HL-60 (cell line): ENCODE measurements around the gene KCNQ5.

Source experiments
- DNase-seq, 2 experiments: peaks; one replicate each; pipeline ENCODE4 v3.0.0-alpha.2; 2010 to 2020; ENCODE audit warnings: low read depth in 1 of 2, low spot score in 1 of 2
- H3K27ac ChIP-seq: fragments of 250-450 bp; sonication (Bioruptor Pico); replicated peaks from 2 replicates; pipeline ENCODE4 v1.5.1; 2020; ENCODE audit warnings: mild to moderate bottlenecking, moderate library complexity
- H3K27me3 ChIP-seq: fragments of 250-450 bp; sonication (Bioruptor Pico); 2 replicates; pipeline ENCODE4 v1.5.1; 2021; ENCODE audit warnings: mild to moderate bottlenecking, moderate library complexity; ENCODE audit not compliant: insufficient read depth, poor library complexity, severe bottlenecking
- H3K4me3 ChIP-seq: replicated peaks from 2 replicates; pipeline ENCODE4 v1.5.1; 2011; ENCODE audit warnings: mild to moderate bottlenecking, control low read depth, low read length; ENCODE audit not compliant: insufficient read depth
- GABPA ChIP-seq: IDR thresholded peaks from 2 replicates; pipeline ENCODE4 v1.6.1; 2012; ENCODE audit warnings: low read depth
- POLR2AphosphoS5 ChIP-seq: IDR thresholded peaks from 2 replicates; pipeline ENCODE4 v1.6.1; 2012; ENCODE audit warnings: low read depth
- REST ChIP-seq: IDR thresholded peaks from 2 replicates; pipeline ENCODE4 v1.6.1; 2012; ENCODE audit warnings: low read depth; ENCODE audit not compliant: insufficient replicate concordance
- SPI1 ChIP-seq: IDR thresholded peaks from 2 replicates; pipeline ENCODE4 v1.6.1; 2012; ENCODE audit warnings: low read depth, mild to moderate bottlenecking, borderline replicate concordance
- TF ChIP-seq, protein P1 (sequence below): IDR thresholded peaks from one replicate; pipeline ENCODE4 v1.5.1; 2011; ENCODE audit warnings: low read length, control low read depth, inconsistent platforms; ENCODE audit not compliant: insufficient read depth

Gene KCNQ5

DNA sequence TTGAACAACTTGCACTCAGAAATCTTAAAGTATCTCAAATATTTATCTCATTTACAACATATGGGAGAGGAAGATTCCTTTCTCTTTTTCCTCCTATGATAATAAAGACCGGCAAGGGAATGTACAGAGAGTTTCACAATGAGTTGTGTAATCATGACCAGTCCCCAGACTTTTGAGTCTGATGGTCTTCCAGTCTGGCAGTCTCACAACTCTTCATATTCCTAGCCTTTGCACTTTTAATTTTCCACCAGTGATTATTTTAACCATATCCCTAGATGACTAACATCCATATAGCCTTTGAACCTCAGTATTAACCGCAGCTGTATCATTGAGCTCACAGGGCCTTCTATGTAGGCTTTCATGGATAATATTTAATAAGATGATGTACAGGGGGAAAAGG is 324.9 kb downstream of the KCNQ5 start:
- H3K4me3 ChIP-seq = no peak overlapping the region
- H3K27ac ChIP-seq = no peak overlapping the region
- TF ChIP-seq REST = no peak
- TF ChIP-seq, protein P1, sequence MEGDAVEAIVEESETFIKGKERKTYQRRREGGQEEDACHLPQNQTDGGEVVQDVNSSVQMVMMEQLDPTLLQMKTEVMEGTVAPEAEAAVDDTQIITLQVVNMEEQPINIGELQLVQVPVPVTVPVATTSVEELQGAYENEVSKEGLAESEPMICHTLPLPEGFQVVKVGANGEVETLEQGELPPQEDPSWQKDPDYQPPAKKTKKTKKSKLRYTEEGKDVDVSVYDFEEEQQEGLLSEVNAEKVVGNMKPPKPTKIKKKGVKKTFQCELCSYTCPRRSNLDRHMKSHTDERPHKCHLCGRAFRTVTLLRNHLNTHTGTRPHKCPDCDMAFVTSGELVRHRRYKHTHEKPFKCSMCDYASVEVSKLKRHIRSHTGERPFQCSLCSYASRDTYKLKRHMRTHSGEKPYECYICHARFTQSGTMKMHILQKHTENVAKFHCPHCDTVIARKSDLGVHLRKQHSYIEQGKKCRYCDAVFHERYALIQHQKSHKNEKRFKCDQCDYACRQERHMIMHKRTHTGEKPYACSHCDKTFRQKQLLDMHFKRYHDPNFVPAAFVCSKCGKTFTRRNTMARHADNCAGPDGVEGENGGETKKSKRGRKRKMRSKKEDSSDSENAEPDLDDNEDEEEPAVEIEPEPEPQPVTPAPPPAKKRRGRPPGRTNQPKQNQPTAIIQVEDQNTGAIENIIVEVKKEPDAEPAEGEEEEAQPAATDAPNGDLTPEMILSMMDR = no peak
- no peak for TF ChIP-seq GABPA
- TF ChIP-seq SPI1 = no peak
- TF ChIP-seq POLR2AphosphoS5 = no peak
- no peak for DNase-seq
- H3K27me3 ChIP-seq = no peaks in the 10 kb centered on the region

GRCh38 chr6:72947534-72947933 is 325.7 kb downstream of the KCNQ5 start:
- DNase-seq = no peak
- no peaks in the 10 kb centered on the region for H3K27me3 ChIP-seq
- no peak for TF ChIP-seq SPI1
- TF ChIP-seq, protein P1 = no peak
- no peak for TF ChIP-seq POLR2AphosphoS5
- TF ChIP-seq REST = no peak
- no peak for TF ChIP-seq GABPA
- no peak overlapping the region for H3K27ac ChIP-seq
- no peak overlapping the region for H3K4me3 ChIP-seq

DNA sequence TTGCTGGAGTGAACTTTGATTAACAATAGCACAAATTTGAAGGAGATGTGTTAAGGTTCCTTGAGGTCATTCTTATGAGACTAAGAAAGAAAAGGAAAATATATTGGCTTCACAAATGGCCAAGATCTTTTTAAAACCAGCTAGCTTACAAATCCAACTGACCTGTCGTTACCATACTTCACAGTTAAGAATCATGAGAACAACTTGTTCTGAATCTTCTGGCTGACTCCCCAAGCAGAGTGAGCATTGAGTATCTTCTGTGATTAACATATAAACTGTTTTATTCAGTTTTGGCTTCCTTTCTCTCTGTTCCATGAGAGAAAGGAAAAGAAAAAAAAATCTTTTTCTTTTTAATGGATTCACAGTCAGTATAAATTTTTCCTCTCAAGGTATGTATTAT is 326.3 kb downstream of the KCNQ5 start:
- Histone ChIP-seq H3K4me3 (no peak overlapping the region), H3K27ac (no peak overlapping the region), H3K27me3 (no peaks in the 10 kb centered on the region)
- TF ChIP-seq, protein P1 = no peak
- DNase-seq = no peak

DNA sequence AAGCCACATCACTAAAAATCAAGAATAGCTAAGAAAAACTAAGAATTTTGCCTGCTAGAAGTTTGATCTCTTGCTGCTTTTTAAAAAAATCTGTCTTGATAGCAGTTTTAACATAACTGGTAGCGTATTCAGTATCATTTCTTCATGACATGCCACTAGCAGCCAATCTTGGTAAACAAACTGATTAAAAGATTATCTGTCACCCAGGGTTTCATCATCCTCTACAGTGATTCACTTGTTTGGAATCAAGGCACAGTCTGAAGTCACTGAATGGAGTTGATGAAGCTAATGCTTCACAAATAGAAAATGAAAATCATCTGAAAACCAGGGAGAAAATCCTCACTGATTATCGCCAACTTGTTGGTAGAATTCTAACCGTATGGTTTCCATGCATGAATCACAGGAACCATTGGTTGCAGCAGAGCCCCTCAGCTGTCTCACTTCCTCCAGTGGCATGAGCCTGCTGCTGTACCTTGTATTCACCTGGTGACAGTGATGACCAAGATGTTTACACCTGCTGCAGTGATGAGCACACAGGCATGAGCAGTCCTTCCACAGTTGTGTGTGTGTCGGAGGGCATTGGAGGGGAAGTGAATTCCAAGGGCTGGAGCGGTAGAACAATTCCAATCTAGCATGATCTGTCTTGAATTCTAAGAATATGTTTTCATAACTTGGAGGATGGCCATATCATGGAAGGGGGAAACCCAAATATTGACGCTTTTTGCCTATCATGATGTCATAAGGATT is 328.4 kb downstream of the KCNQ5 start:
- H3K27me3 ChIP-seq = no peaks in the 10 kb centered on the region
- no peak for DNase-seq
- H3K4me3 ChIP-seq = no peak overlapping the region
- no peak overlapping the region for H3K27ac ChIP-seq
- TF ChIP-seq REST = no peak
- TF ChIP-seq, protein P1 = no peak
- TF ChIP-seq POLR2AphosphoS5 = no peak
- no peak for TF ChIP-seq GABPA
- no peak for TF ChIP-seq SPI1
